A549 treated with GW870086 at 1 μM for 4 hours (cell line): Measurements from ENCODE around the gene CLTA. TPM values are rescaled to one million over a fixed set of nuclear protein-coding genes. Genes with fewer than 3 reads are reported as not detected.

ENCODE experiments used
- total RNA-seq: library from RNA; stranded (reverse); fragments of 200-300 nt; extraction: Qiagen RNA extraction; gene quantifications from 5 replicates; pipeline ENCODE4 v1.2.3, GENCODE V29; 2022; ENCODE audit warnings: low read depth

CLTA gene, protein sequence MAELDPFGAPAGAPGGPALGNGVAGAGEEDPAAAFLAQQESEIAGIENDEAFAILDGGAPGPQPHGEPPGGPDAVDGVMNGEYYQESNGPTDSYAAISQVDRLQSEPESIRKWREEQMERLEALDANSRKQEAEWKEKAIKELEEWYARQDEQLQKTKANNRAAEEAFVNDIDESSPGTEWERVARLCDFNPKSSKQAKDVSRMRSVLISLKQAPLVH
- total RNA-seq, result 331 to 436 TPM (median 383 TPM) in 5 replicates

DNA sequence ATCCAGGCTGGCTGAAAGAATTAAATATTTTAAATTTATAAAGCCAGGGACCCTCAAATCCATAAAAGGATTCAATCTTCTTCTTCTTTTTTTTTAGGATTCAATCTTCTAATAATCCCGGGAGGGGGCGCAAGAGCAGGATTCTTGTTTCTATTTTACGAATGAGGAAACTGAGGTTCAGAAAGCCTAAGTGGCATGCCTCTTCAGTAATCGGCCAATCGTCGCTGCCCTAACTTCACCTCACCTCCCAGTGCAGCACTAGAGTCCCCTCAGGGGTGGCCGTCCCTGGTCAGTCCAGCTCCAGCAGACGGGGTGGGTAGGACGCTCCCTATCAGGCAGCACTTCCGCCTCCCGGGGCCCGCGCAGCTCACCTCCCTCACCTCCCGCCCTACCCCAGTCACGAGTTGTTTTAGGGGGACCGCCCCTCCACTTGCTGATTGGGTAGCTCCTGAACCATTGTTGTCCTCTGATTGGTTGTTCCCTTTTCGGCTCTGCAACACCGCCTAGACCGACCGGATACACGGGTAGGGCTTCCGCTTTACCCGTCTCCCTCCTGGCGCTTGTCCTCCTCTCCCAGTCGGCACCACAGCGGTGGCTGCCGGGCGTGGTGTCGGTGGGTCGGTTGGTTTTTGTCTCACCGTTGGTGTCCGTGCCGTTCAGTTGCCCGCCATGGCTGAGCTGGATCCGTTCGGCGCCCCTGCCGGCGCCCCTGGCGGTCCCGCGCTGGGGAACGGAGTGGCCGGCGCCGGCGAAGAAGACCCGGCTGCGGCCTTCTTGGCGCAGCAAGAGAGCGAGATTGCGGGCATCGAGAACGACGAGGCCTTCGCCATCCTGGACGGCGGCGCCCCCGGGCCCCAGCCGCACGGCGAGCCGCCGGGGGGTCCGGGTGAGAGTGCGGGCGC is at the start of gene CLTA:
Gene CLTA (plus strand): TSS at position 534 of the 902 bp plus-strand sequence. CDS start 136 bp downstream, at position 670.

GRCh38 chr9:36169166-36169565 is 21.6 kb upstream of the CLTA start, which contains the start of gene CCIN:
Gene CCIN (plus strand): TSS chr9:36169388. CDS start chr9:36169503, 115 bp downstream.

GRCh38 chr9:36258208-36258995 is 67.7 kb downstream of the CLTA start, which contains the start of gene GNE:
Gene GNE (minus strand): TSS chr9:36258448. CDS start chr9:36249355, 9,093 bp downstream.

Other genes with a start within 250 kb of the CLTA start
- not detected in 5 replicates for gene OR2S2, start 232.8 kb upstream of the CLTA start, total RNA-seq
- gene RECK, start 154.0 kb upstream of the CLTA start, total RNA-seq, result 6.3 to 7.3 TPM (median 6.5 TPM) in 5 replicates
- gene GLIPR2, start 54.2 kb upstream of the CLTA start, total RNA-seq, result 7.7 to 11.1 TPM (median 9.4 TPM) in 5 replicates
- not detected in 5 replicates for gene CCIN, start 21.5 kb upstream of the CLTA start, total RNA-seq
- gene GNE, start 67.5 kb downstream of the CLTA start, total RNA-seq, result 11.6 to 17.3 TPM (median 16.6 TPM) in 5 replicates
- 7.2 to 10.0 TPM (median 8.8 TPM) in 5 replicates for gene RNF38, start 209.3 kb downstream of the CLTA start, total RNA-seq